ENCODE results near the gene PTTG1IP. TPM values are rescaled to one million over a fixed set of nuclear protein-coding genes. Genes with fewer than 3 reads are reported as not detected.

PTTG1IP gene
- total and polyA plus RNA-seq, 2 donors (not counting 1 experiment from before 2014, with no cell fraction given) = 30.7 to 58.6 TPM

DNA sequence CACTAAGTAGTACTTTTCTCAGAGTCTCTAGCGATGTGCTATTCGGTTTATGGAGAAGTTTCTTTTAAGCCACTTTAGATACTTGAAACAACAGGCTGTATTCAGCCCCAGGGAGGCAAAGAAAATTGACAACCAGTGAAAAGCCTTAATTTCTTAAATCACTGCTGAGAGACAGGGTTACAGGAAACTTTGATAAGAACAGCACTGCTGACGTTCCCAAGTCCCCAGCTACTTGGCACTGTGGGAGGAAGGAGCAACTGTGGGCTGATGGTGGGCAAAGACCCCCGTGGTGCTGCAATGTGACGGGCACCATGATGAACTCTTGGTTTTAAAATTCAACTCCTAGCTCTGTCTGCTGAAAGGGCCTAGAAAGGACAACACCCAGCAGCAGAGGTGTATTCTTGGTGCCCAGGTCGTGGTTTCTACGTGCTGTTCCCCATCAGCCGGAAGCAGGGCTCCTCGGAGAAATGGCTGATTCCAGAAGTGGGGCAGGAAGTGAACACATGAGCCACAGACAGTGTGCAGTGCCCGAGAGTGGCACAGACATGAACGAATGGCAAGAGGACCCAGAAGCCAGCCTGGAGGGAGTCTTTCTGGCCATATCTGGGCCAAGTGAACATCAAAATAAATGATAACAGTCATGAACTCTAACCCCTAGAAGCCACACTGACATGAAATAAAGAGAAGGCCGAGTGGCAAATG lies 5.3 kb downstream of the PTTG1IP start:
- no peak overlapping the region for H3K9ac ChIP-seq (ENCODE audit: low read length)
- no peaks in the 10 kb centered on the region for H3K27me3 ChIP-seq (replicated peaks in 1 of 4; ENCODE audit: control extremely low read depth in 1 of 4, control insufficient read depth in 3 of 4, insufficient read depth in 4 of 4, low read length in 3 of 4)
- H3K36me3 ChIP-seq (replicated peaks in 1 of 2; ENCODE audit: control extremely low read depth in 1 of 2, control insufficient read depth in 1 of 2, extremely low read depth in 1 of 2, insufficient read depth in 2 of 2, low read length in 1 of 2) = peaks cover 0 to 26% of the 10 kb centered on the region in 2 experiments
- DNase-seq (no peak), ATAC-seq (ENCODE audit: low read depth) (no peak)
- ChIA-PET POLR2A (no interaction called here), CTCF (interaction anchor here (1.0 kb wide), 1 partner anchor 81 kb away, joined by 4 read pairs; no protein-coding TSS in a partner anchor)
- H3K27ac Mint-ChIP-seq = no peak overlapping the region
- intact Hi-C loops (cut with micrococcal nuclease) = no loop called here
- H3K4me2 ChIP-seq (replicated peaks; ENCODE audit: low read depth, low read length, poor library complexity, severe bottlenecking) = peak overlapping the region; percentile 12
- peaks cover 99% of the 10 kb centered on the region for H3K79me2 ChIP-seq (ENCODE audit: control insufficient read depth, insufficient read depth, low read length)
- H3K4me3 ChIP-seq (ENCODE audit: control extremely low read depth in 1 of 5, extremely low read depth in 1 of 5, insufficient read depth in 1 of 5, low read depth in 2 of 5, low read length in 4 of 5) = no peak overlapping the region
- no peak overlapping the region for H3K27ac ChIP-seq (ENCODE audit: low read length in 2 of 2)
- H3K9me3 Mint-ChIP-seq (ENCODE audit: insufficient read depth) = no peaks in the 10 kb centered on the region
- H3K9me3 ChIP-seq (ENCODE audit: control extremely low read depth in 1 of 3, control insufficient read depth in 2 of 3, insufficient read depth in 1 of 3, low read length in 2 of 3) = peaks cover 0 to 3% (median 0%) of the 10 kb centered on the region in 3 donors
- TF ChIP-seq, protein P1, sequence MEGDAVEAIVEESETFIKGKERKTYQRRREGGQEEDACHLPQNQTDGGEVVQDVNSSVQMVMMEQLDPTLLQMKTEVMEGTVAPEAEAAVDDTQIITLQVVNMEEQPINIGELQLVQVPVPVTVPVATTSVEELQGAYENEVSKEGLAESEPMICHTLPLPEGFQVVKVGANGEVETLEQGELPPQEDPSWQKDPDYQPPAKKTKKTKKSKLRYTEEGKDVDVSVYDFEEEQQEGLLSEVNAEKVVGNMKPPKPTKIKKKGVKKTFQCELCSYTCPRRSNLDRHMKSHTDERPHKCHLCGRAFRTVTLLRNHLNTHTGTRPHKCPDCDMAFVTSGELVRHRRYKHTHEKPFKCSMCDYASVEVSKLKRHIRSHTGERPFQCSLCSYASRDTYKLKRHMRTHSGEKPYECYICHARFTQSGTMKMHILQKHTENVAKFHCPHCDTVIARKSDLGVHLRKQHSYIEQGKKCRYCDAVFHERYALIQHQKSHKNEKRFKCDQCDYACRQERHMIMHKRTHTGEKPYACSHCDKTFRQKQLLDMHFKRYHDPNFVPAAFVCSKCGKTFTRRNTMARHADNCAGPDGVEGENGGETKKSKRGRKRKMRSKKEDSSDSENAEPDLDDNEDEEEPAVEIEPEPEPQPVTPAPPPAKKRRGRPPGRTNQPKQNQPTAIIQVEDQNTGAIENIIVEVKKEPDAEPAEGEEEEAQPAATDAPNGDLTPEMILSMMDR (IDR thresholded peaks at IDR 0.05) = no peak
- no peak for TF ChIP-seq EZH2 (IDR thresholded peaks at IDR 0.05; ENCODE audit: borderline replicate concordance, insufficient read depth, low read depth, low read length, poor library complexity, severe bottlenecking)
- no peaks in the 10 kb centered on the region for H3K27me3 Mint-ChIP-seq
- peaks cover 61 to 67% of the 10 kb centered on the region in 2 donors for H3K4me1 ChIP-seq (ENCODE audit: control insufficient read depth in 2 of 2, insufficient read depth in 2 of 2, low read length in 2 of 2)
- H2AFZ ChIP-seq (ENCODE audit: insufficient read depth, low read depth, low read length, poor library complexity, severe bottlenecking) = no peak overlapping the region
- H4K20me1 ChIP-seq (ENCODE audit: control insufficient read depth, insufficient read depth, low read length, poor library complexity, severe bottlenecking) = peaks cover 95% of the 10 kb centered on the region
- WGBS (ENCODE audit: insufficient coverage) = 50% methylated on average over 11 of the region's 12 CpGs
- H3K4me3 Mint-ChIP-seq = peak overlapping the region; percentile 3
- peaks cover 75% of the 10 kb centered on the region for H3K4me1 Mint-ChIP-seq

DNA sequence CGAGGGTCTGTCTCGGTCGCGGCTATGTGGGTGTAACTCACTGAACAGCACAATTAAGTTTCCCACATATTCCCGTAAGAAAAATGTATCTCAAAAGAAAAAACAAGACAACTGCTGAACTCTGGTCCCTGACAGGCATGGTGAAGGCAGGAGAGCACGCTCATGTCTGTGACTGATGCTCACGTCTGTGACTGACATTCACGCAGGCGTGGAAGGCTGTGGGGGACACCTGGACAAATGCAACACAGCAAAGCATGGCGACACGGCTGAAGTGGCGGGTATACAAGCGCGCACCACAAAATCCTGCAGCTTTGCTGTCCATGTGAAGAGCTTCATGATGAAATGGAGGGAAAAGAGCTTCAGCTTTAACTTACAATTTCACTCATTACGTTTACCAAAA lies 6.0 kb downstream of the PTTG1IP start:
- H3K27me3 Mint-ChIP-seq = no peaks in the 10 kb centered on the region
- Histone ChIP-seq H3K27me3 (replicated peaks in 1 of 4; ENCODE audit: control extremely low read depth in 1 of 4, control insufficient read depth in 3 of 4, insufficient read depth in 4 of 4, low read length in 3 of 4) (no peaks in the 10 kb centered on the region), H3K79me2 (ENCODE audit: control insufficient read depth, insufficient read depth, low read length) (peaks cover 99% of the 10 kb centered on the region), H3K9ac (ENCODE audit: low read length) (no peak overlapping the region), H2AFZ (ENCODE audit: insufficient read depth, low read depth, low read length, poor library complexity, severe bottlenecking) (no peak overlapping the region), H3K4me1 (ENCODE audit: control insufficient read depth in 2 of 2, insufficient read depth in 2 of 2, low read length in 2 of 2) (peaks cover 58 to 63% of the 10 kb centered on the region in 2 donors), H4K20me1 (ENCODE audit: control insufficient read depth, insufficient read depth, low read length, poor library complexity, severe bottlenecking) (peaks cover 95% of the 10 kb centered on the region), H3K4me3 (ENCODE audit: control extremely low read depth in 1 of 5, extremely low read depth in 1 of 5, insufficient read depth in 1 of 5, low read depth in 2 of 5, low read length in 4 of 5) (no peak overlapping the region), H3K27ac (ENCODE audit: low read length in 2 of 2) (no peak overlapping the region), H3K36me3 (replicated peaks in 1 of 2; ENCODE audit: control extremely low read depth in 1 of 2, control insufficient read depth in 1 of 2, extremely low read depth in 1 of 2, insufficient read depth in 2 of 2, low read length in 1 of 2) (peaks cover 0 to 30% of the 10 kb centered on the region in 2 experiments), H3K4me2 (replicated peaks; ENCODE audit: low read depth, low read length, poor library complexity, severe bottlenecking) (no peak overlapping the region), H3K9me3 (ENCODE audit: control extremely low read depth in 1 of 3, control insufficient read depth in 2 of 3, insufficient read depth in 1 of 3, low read length in 2 of 3) (no peaks in the 10 kb centered on the region)
- TF ChIP-seq, protein P1 (IDR thresholded peaks at IDR 0.05) = no peak
- TF ChIP-seq EZH2 (IDR thresholded peaks at IDR 0.05; ENCODE audit: borderline replicate concordance, insufficient read depth, low read depth, low read length, poor library complexity, severe bottlenecking) = no peak
- 97% methylated on average over 8 of the region's 15 CpGs for WGBS (ENCODE audit: insufficient coverage)
- CTCF ChIA-PET = interaction anchor here (0.7 to 1.0 kb wide), 2 partner anchors 75 to 81 kb away, joined by 4 read pairs; no protein-coding TSS in a partner anchor
- peak overlapping the region; percentile 50 for H3K27ac Mint-ChIP-seq
- DNase-seq (no peak), ATAC-seq (ENCODE audit: low read depth) (no peak)
- H3K4me1 Mint-ChIP-seq = peaks cover 72% of the 10 kb centered on the region
- intact Hi-C loops (cut with micrococcal nuclease) = no loop called here
- no peaks in the 10 kb centered on the region for H3K9me3 Mint-ChIP-seq (ENCODE audit: insufficient read depth)
- peak overlapping the region; percentile 82 for H3K4me3 Mint-ChIP-seq
- POLR2A ChIA-PET = no interaction called here
